Uterus (tissue), 4 donors: ENCODE measurements around the gene ACIN1. TPM values are rescaled to one million over a fixed set of nuclear protein-coding genes. Genes with fewer than 3 reads are reported as not detected.
A peak's percentile ranks its signal among the peaks of the same experiment; 100 is the strongest.

Experiments used
- DNase-seq, 2 donors: peaks; one replicate each; pipeline ENCODE4 v3.0.0-alpha.2; 2019 to 2020
- H3K27ac ChIP-seq, 2 donors: fragments of 200-600 bp; sonication (generic); 1 replicate in 1 of 2; 2 replicates in 1 of 2; pipeline ENCODE4 v1.5.1; 2016 to 2018
- H3K27me3 ChIP-seq, 2 donors: fragments of 200-600 bp; sonication (generic); one replicate each; pipeline ENCODE4 v1.5.1; 2018 to 2019; ENCODE audit warnings: control low read depth in 1 of 2
- H3K36me3 ChIP-seq, 2 donors: fragments of 200-600 bp; sonication (generic); one replicate each; pipeline ENCODE4 v1.5.1; 2019; ENCODE audit warnings: control low read depth in 1 of 2
- H3K4me1 ChIP-seq, 2 donors: fragments of 200-600 bp; sonication (generic); one replicate each; pipeline ENCODE4 v1.5.1; 2018 to 2019; ENCODE audit warnings: control low read depth in 1 of 2
- H3K4me3 ChIP-seq, 2 donors: fragments of 200-600 bp; sonication (generic); 1 replicate in 1 of 2; 2 replicates in 1 of 2; pipeline ENCODE4 v1.5.1; 2018 to 2019; ENCODE audit warnings: mild to moderate bottlenecking in 1 of 2
- H3K9me3 ChIP-seq, 2 donors: fragments of 200-600 bp; sonication (generic); one replicate each; pipeline ENCODE4 v1.5.1; 2019; ENCODE audit warnings: control low read depth in 1 of 2
- POLR2A ChIP-seq, 2 donors: fragments of 450-650 bp; IDR thresholded peaks; one replicate each; pipeline ENCODE4 v1.6.1; 2016; ENCODE audit warnings: antibody characterized with exemption in 2 of 2, mild to moderate bottlenecking in 1 of 2, moderate library complexity in 1 of 2
- intact Hi-C: fragments of 100-400 bp; cut with DNase I; formaldehyde crosslinking; loops from one replicate; pipeline ENCODE4 v1.15.1; 2023; ENCODE audit warnings: low total_unique reads
- total RNA-seq, 4 donors: library from RNA; depleted of rRNA in 3 of 4; stranded (reverse); fragments of >200 nt in 3 of 4; gene quantifications; one replicate each; pipeline versions ENCODE4 v1.1.0 to v1.2.4, GENCODE V29; 2014 to 2023
- TF ChIP-seq, protein P1 (sequence below), 4 experiments: fragments of 200-600 bp in 2 of 4; fragments of 450-650 bp in 2 of 4; sonication (generic) in 2 of 4; IDR thresholded peaks; one replicate each; pipeline ENCODE4 v1.5.1; 2016 to 2019; ENCODE audit warnings: antibody characterized with exemption in 4 of 4, mild to moderate bottlenecking in 2 of 4, moderate library complexity in 1 of 4
- donor health status: DM: yes; HTN: yes; CAD: no.

The ACIN1 gene
- total RNA-seq, 4 donors from 2014 or later, result 52.3 to 194 (median 77.1) TPM

GRCh38 chr14:23049011-23049410 is 45.9 kb downstream of the ACIN1 start:
- DNase-seq, result no peak
- TF ChIP-seq, protein P1, sequence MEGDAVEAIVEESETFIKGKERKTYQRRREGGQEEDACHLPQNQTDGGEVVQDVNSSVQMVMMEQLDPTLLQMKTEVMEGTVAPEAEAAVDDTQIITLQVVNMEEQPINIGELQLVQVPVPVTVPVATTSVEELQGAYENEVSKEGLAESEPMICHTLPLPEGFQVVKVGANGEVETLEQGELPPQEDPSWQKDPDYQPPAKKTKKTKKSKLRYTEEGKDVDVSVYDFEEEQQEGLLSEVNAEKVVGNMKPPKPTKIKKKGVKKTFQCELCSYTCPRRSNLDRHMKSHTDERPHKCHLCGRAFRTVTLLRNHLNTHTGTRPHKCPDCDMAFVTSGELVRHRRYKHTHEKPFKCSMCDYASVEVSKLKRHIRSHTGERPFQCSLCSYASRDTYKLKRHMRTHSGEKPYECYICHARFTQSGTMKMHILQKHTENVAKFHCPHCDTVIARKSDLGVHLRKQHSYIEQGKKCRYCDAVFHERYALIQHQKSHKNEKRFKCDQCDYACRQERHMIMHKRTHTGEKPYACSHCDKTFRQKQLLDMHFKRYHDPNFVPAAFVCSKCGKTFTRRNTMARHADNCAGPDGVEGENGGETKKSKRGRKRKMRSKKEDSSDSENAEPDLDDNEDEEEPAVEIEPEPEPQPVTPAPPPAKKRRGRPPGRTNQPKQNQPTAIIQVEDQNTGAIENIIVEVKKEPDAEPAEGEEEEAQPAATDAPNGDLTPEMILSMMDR (IDR thresholded peaks at IDR 0.05), result no peak
- no peak for TF ChIP-seq POLR2A (IDR thresholded peaks at IDR 0.05)
- Histone ChIP-seq H3K27me3 (no peaks in the 10 kb centered on the region), H3K36me3 (no peaks in the 10 kb centered on the region), H3K9me3 (no peaks in the 10 kb centered on the region), H3K4me1 (no peaks in the 10 kb centered on the region), H3K27ac (no peak overlapping the region), H3K4me3 (no peak overlapping the region)
- intact Hi-C loops, result no loop called here

GRCh38 chr14:23047751-23048693 is 46.9 kb downstream of the ACIN1 start:
- H3K9me3 ChIP-seq, result no peaks in the 10 kb centered on the region
- H3K4me3 ChIP-seq, result no peak overlapping the region
- H3K27ac ChIP-seq, result peak overlapping the region in 1 of 2 donors; percentile 52
- no peaks in the 10 kb centered on the region for H3K4me1 ChIP-seq
- no peaks in the 10 kb centered on the region for H3K27me3 ChIP-seq
- intact Hi-C loops, result no loop called here
- TF ChIP-seq, protein P1 (IDR thresholded peaks at IDR 0.05), result no peak
- TF ChIP-seq POLR2A (IDR thresholded peaks at IDR 0.05), result no peak
- no peaks in the 10 kb centered on the region for H3K36me3 ChIP-seq
- DNase-seq, result no peak

- H3K9me3 ChIP-seq, result no peaks in the 10 kb centered on the region
- H3K4me3 ChIP-seq, result no peak overlapping the region
- no peaks in the 10 kb centered on the region for H3K27me3 ChIP-seq
- TF ChIP-seq, protein P1 (IDR thresholded peaks at IDR 0.05), result no peak
- no peak for TF ChIP-seq POLR2A (IDR thresholded peaks at IDR 0.05)
- H3K27ac ChIP-seq, result peak overlapping the region; percentile 24 to 52
- no peaks in the 10 kb centered on the region for H3K36me3 ChIP-seq
- intact Hi-C loops, result no loop called here
- DNase-seq, result no peak
- H3K4me1 ChIP-seq, result no peaks in the 10 kb centered on the region
Observed at GRCh38 chr14:23047034-23047634, 47.8 kb downstream of the ACIN1 start.

GRCh38 chr14:23045419-23046357 is 49.2 kb downstream of the ACIN1 start:
- TF ChIP-seq POLR2A (IDR thresholded peaks at IDR 0.05), result no peak
- TF ChIP-seq, protein P1 (IDR thresholded peaks at IDR 0.05), result no peak
- H3K27ac ChIP-seq, result peak overlapping the region; percentile 36 to 52
- peak in 1 of 2 donors; percentile 43 for DNase-seq
- H3K4me1 ChIP-seq, result no peaks in the 10 kb centered on the region
- no peaks in the 10 kb centered on the region for H3K36me3 ChIP-seq
- intact Hi-C loops, result no loop called here
- H3K4me3 ChIP-seq, result no peak overlapping the region
- no peaks in the 10 kb centered on the region for H3K27me3 ChIP-seq
- H3K9me3 ChIP-seq, result no peaks in the 10 kb centered on the region
